Lung (tissue), 12 donors: ENCODE results near the gene AKT2. TPM values are rescaled to one million over a fixed set of nuclear protein-coding genes. Genes with fewer than 3 reads are reported as not detected.

ENCODE experiments used
- ATAC-seq: fragments of 200-7000 bp; cut with Tn5 transposase; one replicate; pipeline ENCODE4 v1.9.1; 2020; ENCODE audit warnings: moderate number of reproducible peaks; ENCODE audit not compliant: insufficient read depth, low FRiP score
- DNase-seq, 3 donors: peaks; one replicate each; pipeline ENCODE4 v3.0.0-alpha.2; 2013 to 2017
- H3K27ac ChIP-seq, 2 donors: one replicate each; pipeline ENCODE4 v1.5.1; 2013; ENCODE audit warnings: mild to moderate bottlenecking in 2 of 2, moderate library complexity in 2 of 2, control low read depth in 1 of 2, inconsistent platforms in 1 of 2, low read depth in 1 of 2, low read length in 1 of 2
- H3K27me3 ChIP-seq, 3 donors: one replicate each; pipeline ENCODE4 v1.5.1; 2013; ENCODE audit warnings: low read length in 2 of 3; ENCODE audit not compliant: control insufficient read depth in 3 of 3, insufficient read depth in 3 of 3
- H3K36me3 ChIP-seq, 4 donors: one replicate each; pipeline ENCODE4 v1.5.1; 2013; ENCODE audit warnings: low read length in 4 of 4, mild to moderate bottlenecking in 1 of 4, moderate library complexity in 1 of 4; ENCODE audit not compliant: control insufficient read depth in 4 of 4, insufficient read depth in 4 of 4
- H3K4me1 ChIP-seq, 5 donors: one replicate each; pipeline ENCODE4 v1.5.1; 2013; ENCODE audit warnings: low read length in 5 of 5, mild to moderate bottlenecking in 2 of 5, moderate library complexity in 1 of 5; ENCODE audit not compliant: control insufficient read depth in 5 of 5, insufficient read depth in 5 of 5
- H3K4me3 ChIP-seq: one replicate; pipeline ENCODE4 v1.5.1; 2013; ENCODE audit warnings: mild to moderate bottlenecking, control low read depth, moderate library complexity
- H3K9ac ChIP-seq, 2 donors: one replicate each; pipeline ENCODE4 v1.5.1; 2013; ENCODE audit warnings: low read length in 2 of 2, control low read depth in 1 of 2; ENCODE audit not compliant: insufficient read depth in 1 of 2
- H3K9me3 ChIP-seq, 4 donors: one replicate each; pipeline ENCODE4 v1.5.1; 2013; ENCODE audit warnings: low read length in 3 of 4, mild to moderate bottlenecking in 1 of 4, moderate library complexity in 1 of 4; ENCODE audit not compliant: control insufficient read depth in 4 of 4, insufficient read depth in 3 of 4
- CTCF ChIP-seq: IDR thresholded peaks from 2 replicates; pipeline ENCODE4 v1.5.1; 2012; ENCODE audit warnings: mild to moderate bottlenecking; ENCODE audit errors: control extremely low read depth, extremely low read depth
- WGBS, 2 donors: extraction: QIAGEN DNeasy Blood & Tissue Kit; methylation state at CpG; one replicate each; pipeline ENCODE4 v1.1.7; 2013; 5-methylcytosine and 5-hydroxymethylcytosine counted together
- polyA plus RNA-seq, 2 donors: library from polyadenylated mRNA; stranded (reverse); fragments of 200-250 nt; gene quantifications; one replicate each; pipeline ENCODE4 v1.2.1, GENCODE V29; 2013
- total RNA-seq, 2 donors: library from RNA; depleted of rRNA in 1 of 2; stranded (reverse); fragments of >200 nt in 1 of 2; gene quantifications; one replicate each; pipeline ENCODE4 v1.2.1, GENCODE V29; 2014 to 2021
- donor health status: control.
- donor health status: control.
- donor health status: Bipolar disorder and iron deficiency.
- donor health status: healthy.
- donor health status: DM: yes; HTN: yes; CAD: no.

Gene AKT2
- total and polyA plus RNA-seq, 4 donors = 62.3 to 138 (median 93.1) TPM

DNA sequence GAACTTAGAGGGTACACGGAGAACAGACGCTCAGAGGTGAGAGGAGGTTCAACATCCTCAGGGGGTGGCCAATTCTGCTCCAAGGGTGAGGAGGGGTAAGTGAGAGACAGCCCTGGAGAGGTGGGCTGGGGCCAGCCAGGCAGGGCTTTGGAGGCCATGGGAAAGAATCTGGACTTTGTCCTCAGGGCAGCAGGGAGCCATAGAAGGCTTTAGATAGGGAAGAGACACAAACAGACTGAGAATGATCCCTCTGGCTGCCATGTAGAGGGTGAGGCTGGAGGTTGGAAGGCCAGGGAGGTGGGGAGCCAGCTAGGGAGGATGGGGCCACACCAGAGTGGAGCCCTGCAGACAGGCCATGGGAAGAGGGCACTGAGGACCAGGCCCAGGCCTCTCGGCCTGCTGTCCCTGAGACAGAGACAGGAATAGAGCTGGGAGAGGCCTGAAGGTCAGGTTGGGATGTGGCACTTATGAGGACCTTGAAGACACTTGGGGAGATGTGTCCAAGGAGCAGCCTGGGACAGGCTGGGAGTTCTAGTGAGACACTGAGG, 29.5 kb downstream of the AKT2 start:
- no peak overlapping the region for H3K9ac ChIP-seq

GRCh38 chr19:40254714-40255418, 30.3 kb downstream of the AKT2 start:
- Histone ChIP-seq H3K9ac (no peak overlapping the region), H3K27ac (no peak overlapping the region), H3K36me3 (peaks cover 3 to 36% (median 17%) of the 10 kb centered on the region in 4 donors), H3K4me3 (no peak overlapping the region), H3K27me3 (no peaks in the 10 kb centered on the region), H3K9me3 (peaks cover 0 to 2% (median 0%) of the 10 kb centered on the region in 4 donors), H3K4me1 (peaks cover 0 to 3% (median 0%) of the 10 kb centered on the region in 5 donors)
- ATAC-seq (no peak), DNase-seq (no peak)
- 95 to 97% methylated on average over 16 of the region's 16 CpGs for WGBS, 2 donors
- no peak for TF ChIP-seq CTCF

More for the DNA sequence above, 29.5 kb downstream of the AKT2 start:
- no peak for TF ChIP-seq CTCF
- H3K27me3 ChIP-seq = no peaks in the 10 kb centered on the region
- peaks cover 0 to 2% (median 0%) of the 10 kb centered on the region in 4 donors for H3K9me3 ChIP-seq
- no peak for ATAC-seq
- H3K4me1 ChIP-seq = peaks cover 0 to 3% (median 0%) of the 10 kb centered on the region in 5 donors
- no peak overlapping the region for H3K27ac ChIP-seq
- no peak overlapping the region for H3K4me3 ChIP-seq
- 82 to 85% methylated on average over 3 of the region's 3 CpGs for WGBS, 2 donors
- DNase-seq = no peak
- peaks cover 3 to 32% (median 16%) of the 10 kb centered on the region in 4 donors for H3K36me3 ChIP-seq

DNA sequence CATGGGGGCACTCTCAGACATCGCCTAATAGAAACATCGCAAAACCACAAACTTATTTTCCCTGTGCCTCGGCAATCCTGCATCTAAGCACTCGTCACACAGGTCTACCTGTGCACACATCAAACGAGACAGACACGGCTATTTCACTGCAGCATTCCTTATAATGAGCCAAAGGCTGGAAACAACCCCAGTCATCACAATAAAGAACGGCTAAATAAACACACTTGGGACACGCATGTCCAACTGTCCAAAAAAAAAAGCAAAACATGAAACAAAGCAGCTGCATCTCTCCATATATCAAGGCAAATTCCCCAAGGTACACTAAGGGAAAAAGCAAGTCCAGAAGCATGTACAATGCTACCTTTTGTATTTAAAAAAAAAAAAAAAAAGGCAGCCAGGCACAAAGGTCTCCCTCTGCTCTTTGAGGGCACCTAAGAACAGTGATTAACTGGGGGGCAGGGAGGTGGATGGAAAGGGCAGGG, 31.5 kb downstream of the AKT2 start:
- DNase-seq (no peak), ATAC-seq (no peak)
- H3K9me3 ChIP-seq = peaks cover 0 to 2% (median 0%) of the 10 kb centered on the region in 4 donors
- H3K27me3 ChIP-seq = no peaks in the 10 kb centered on the region
- TF ChIP-seq CTCF = no peak
- H3K36me3 ChIP-seq = peaks cover 3 to 40% (median 18%) of the 10 kb centered on the region in 4 donors
- H3K4me1 ChIP-seq = peaks cover 0 to 3% (median 0%) of the 10 kb centered on the region in 5 donors
- H3K9ac ChIP-seq = no peak overlapping the region
- no peak overlapping the region for H3K27ac ChIP-seq
- 81 to 87% methylated on average over 8 of the region's 8 CpGs for WGBS, 2 donors
- no peak overlapping the region for H3K4me3 ChIP-seq
